Cardiac muscle cell (in vitro differentiated cells and primary cell): ENCODE data around the gene PCAT6. TPM values are rescaled to one million over a fixed set of nuclear protein-coding genes. Genes with fewer than 3 reads are reported as not detected.

Source experiments
- DNase-seq, 2 donors: peaks; one replicate each; pipeline versions ENCODE4 v3.0.0 to v3.0.0-alpha.2; 2010 to 2017; ENCODE audit warnings: low read depth in 1 of 2, low spot score in 1 of 2
- H3K27ac ChIP-seq: fragments of 200-600 bp; sonication (generic); 2 replicates; pipeline ENCODE4 v1.5.1; 2016
- H3K27me3 ChIP-seq: fragments of 200-600 bp; sonication (generic); 2 replicates; pipeline ENCODE4 v1.6.0; 2016; ENCODE audit warnings: control low read depth
- H3K36me3 ChIP-seq: fragments of 200-600 bp; sonication (generic); 2 replicates; pipeline ENCODE4 v1.5.1; 2016; ENCODE audit warnings: control low read depth
- H3K4me1 ChIP-seq: fragments of 200-600 bp; sonication (generic); 2 replicates; pipeline ENCODE4 v1.8.1; 2017; ENCODE audit warnings: low read depth, mild to moderate bottlenecking, mixed run types
- H3K4me3 ChIP-seq: fragments of 200-600 bp; sonication (generic); 2 replicates; pipeline ENCODE4 v1.5.1; 2016; ENCODE audit warnings: mild to moderate bottlenecking
- H3K9me3 ChIP-seq: fragments of 200-600 bp; sonication (generic); 2 replicates; pipeline ENCODE4 v1.5.1; 2017; ENCODE audit warnings: low read depth, mild to moderate bottlenecking, control low read depth
- polyA plus RNA-seq: library from polyadenylated mRNA; unstranded; fragments of >200 nt; fragmentation: Nextera tagmentation; extraction: Ambion mirVana; gene quantifications from 2 replicates; pipeline ENCODE4 v1.2.1, GENCODE V29; 2016
- total RNA-seq: library from RNA; depleted of rRNA; stranded (reverse); fragments of >200 nt; gene quantifications from 2 replicates; pipeline ENCODE4 v1.2.3, GENCODE V29; 2016
- TF ChIP-seq, protein P1 (sequence below): IDR thresholded peaks from 2 replicates; pipeline ENCODE4 v1.5.1; 2012; ENCODE audit warnings: low read depth, mild to moderate bottlenecking, low read length

Gene PCAT6
- total and polyA plus RNA-seq, 2 experiments from 2014 or later: 19.8 to 67.4 TPM

DNA sequence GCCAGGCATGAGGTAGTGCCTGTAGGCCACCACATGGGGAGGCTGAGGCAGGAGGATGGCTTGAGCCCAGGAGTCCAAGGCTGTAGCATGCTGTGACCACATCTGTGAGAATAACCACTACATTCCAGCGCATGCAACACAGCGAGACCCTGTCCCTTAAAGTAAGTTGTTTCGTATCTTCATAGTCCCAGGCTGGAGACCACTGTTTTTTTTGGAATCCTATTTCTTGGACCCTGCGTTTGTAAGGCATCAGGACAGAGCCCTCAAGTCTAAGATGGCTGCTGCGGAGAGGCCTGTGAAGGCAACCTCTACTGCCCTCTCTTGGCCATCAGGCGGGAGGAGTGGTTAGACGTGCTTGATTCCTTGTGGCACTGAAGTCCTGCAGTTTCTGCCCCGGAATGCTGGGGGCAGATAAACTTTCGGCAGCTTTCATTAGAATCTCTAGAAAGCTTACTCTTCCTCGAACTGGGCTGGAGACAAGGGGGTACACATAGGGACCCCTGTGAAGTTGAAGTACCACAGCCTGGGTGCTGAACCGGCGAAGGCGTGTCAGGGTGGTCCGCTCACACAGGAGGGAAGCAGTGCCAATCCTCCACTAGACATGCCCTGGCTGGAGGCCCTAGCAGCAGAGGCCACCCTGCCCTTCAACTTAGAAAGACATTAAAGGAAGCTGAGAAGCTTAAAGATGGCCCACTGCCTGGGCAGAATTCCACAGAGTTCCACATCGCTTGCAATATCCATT is 41.6 kb downstream of the PCAT6 start:
- H3K4me1 ChIP-seq: no peaks in the 10 kb centered on the region
- no peak overlapping the region for H3K27ac ChIP-seq
- TF ChIP-seq, protein P1, sequence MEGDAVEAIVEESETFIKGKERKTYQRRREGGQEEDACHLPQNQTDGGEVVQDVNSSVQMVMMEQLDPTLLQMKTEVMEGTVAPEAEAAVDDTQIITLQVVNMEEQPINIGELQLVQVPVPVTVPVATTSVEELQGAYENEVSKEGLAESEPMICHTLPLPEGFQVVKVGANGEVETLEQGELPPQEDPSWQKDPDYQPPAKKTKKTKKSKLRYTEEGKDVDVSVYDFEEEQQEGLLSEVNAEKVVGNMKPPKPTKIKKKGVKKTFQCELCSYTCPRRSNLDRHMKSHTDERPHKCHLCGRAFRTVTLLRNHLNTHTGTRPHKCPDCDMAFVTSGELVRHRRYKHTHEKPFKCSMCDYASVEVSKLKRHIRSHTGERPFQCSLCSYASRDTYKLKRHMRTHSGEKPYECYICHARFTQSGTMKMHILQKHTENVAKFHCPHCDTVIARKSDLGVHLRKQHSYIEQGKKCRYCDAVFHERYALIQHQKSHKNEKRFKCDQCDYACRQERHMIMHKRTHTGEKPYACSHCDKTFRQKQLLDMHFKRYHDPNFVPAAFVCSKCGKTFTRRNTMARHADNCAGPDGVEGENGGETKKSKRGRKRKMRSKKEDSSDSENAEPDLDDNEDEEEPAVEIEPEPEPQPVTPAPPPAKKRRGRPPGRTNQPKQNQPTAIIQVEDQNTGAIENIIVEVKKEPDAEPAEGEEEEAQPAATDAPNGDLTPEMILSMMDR: peak; percentile 72
- H3K36me3 ChIP-seq: no peaks in the 10 kb centered on the region
- no peaks in the 10 kb centered on the region for H3K9me3 ChIP-seq
- DNase-seq: peak; percentile 68 to 80
- H3K27me3 ChIP-seq: no peaks in the 10 kb centered on the region
- no peak overlapping the region for H3K4me3 ChIP-seq

DNA sequence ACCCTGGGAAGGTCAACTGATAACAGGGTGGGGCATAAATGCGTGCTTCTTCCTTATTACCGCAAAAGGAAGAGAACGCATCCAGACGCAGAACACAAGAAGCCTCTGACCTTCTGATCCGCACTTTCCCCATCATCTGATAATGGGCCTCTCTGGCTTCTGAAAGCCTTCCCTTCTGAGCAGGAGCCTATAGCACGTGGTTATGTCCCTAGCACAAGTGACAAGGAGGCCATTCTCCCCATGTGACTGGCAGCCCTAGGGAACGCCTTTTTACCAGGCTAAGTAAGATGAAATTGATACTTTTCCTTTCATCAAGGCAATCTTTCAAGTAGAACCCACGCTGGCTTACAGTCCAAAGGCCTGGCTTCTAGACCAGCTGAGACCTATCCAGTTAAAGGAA is 44.0 kb downstream of the PCAT6 start:
- no peak for DNase-seq
- Histone ChIP-seq H3K9me3 (no peaks in the 10 kb centered on the region), H3K36me3 (no peaks in the 10 kb centered on the region), H3K4me1 (no peaks in the 10 kb centered on the region), H3K4me3 (no peak overlapping the region), H3K27me3 (no peaks in the 10 kb centered on the region), H3K27ac (no peak overlapping the region)
- TF ChIP-seq, protein P1: no peak

DNA sequence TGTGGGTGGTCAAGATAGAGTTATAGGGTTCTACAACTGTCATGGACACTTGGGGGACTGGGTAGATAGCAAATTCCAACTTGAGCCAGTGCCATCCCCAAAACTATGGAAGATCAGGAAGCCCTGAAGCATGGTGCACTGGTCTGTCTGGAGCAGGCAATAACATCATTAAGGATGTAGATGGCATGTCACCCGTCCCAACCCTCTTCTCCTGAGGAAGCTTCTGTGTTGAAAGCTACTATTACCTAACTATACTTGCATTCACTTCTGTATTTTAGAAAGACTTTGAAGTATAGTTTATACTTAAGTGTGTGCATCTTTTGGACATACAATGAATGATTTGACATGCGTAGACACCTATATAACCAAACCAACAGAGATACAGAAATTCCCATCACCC is 45.3 kb downstream of the PCAT6 start:
- Histone ChIP-seq H3K27ac (no peak overlapping the region), H3K4me1 (no peaks in the 10 kb centered on the region), H3K36me3 (no peaks in the 10 kb centered on the region), H3K27me3 (no peaks in the 10 kb centered on the region), H3K4me3 (no peak overlapping the region), H3K9me3 (no peaks in the 10 kb centered on the region)
- TF ChIP-seq, protein P1: no peak
- no peak for DNase-seq

DNA sequence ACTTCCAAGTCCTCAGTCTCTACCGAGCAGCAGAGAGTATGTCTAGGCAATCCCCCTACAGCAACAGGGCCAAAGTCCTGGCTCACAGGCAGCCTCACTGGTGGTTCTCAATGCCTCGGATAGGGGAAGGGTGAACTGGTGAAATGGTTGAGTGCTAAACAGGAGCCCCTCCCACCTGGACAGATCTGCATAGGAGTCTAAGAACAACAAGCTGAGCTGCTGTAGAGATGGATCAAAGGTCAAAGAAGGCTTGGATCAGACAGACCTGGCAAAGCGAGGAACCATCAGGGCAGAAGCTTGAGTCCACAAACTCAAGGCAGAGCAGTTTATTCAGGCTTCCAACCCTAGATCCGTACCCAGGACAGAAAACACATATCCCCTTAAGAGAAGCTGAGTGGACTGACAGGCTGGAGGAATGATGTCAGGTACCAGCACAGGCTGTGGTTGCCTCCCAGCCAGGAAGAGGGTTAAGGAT is 46.4 kb downstream of the PCAT6 start:
- TF ChIP-seq, protein P1: no peak
- Histone ChIP-seq H3K4me3 (no peak overlapping the region), H3K27me3 (no peaks in the 10 kb centered on the region), H3K9me3 (no peaks in the 10 kb centered on the region), H3K36me3 (no peaks in the 10 kb centered on the region), H3K27ac (no peak overlapping the region), H3K4me1 (peaks cover 2% of the 10 kb centered on the region)
- no peak for DNase-seq

DNA sequence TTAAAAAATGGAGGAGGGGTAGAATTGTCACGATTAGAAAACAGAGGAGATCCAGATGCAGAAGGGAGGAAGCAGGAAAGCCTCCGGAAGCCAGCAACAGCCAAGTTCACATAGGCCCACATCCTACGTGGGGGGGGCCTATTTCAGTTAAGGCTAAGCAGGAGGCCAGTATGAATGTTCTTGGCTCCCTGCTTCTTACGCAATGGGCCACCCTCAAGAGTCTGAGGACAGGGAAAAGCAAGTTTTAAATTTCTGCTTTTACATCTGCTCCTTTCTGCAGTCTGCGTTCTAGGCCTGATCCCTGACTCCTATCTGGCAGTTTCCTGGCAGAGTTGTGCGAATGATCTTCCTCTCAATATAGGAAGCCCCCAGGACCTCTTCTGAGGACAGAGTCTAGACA is 47.6 kb downstream of the PCAT6 start:
- H3K27ac ChIP-seq: no peak overlapping the region
- H3K4me1 ChIP-seq: peaks cover 3% of the 10 kb centered on the region
- TF ChIP-seq, protein P1: no peak
- H3K36me3 ChIP-seq: no peaks in the 10 kb centered on the region
- no peaks in the 10 kb centered on the region for H3K27me3 ChIP-seq
- no peaks in the 10 kb centered on the region for H3K9me3 ChIP-seq
- H3K4me3 ChIP-seq: no peak overlapping the region
- peak in 1 of 2 donors; percentile 98 for DNase-seq
